Smooth muscle cell (in vitro differentiated cells): ENCODE data around the gene LYZL6. TPM values are rescaled to one million over a fixed set of nuclear protein-coding genes. Genes with fewer than 3 reads are reported as not detected.

Source experiments
- DNase-seq: peaks from one replicate; lab custom pipeline; 2025; ENCODE audit not compliant: unreplicated experiment; lab: John Stamatoyannopoulos, UW
- H2AFZ ChIP-seq: fragments of 200-600 bp; sonication (generic); 2 replicates; pipeline ENCODE4 v1.6.0; 2016; ENCODE audit warnings: antibody characterized with exemption, low read depth, mild to moderate bottlenecking
- H3F3A ChIP-seq: fragments of 200-600 bp; sonication (generic); 2 replicates; pipeline ENCODE4 v1.6.0; 2017; ENCODE audit warnings: antibody characterized with exemption, low read depth
- H3K27ac ChIP-seq: fragments of 200-600 bp; sonication (generic); 2 replicates; pipeline ENCODE4 v1.5.1; 2016; ENCODE audit warnings: low read depth, mild to moderate bottlenecking
- H3K27me3 ChIP-seq: fragments of 200-600 bp; sonication (generic); 2 replicates; pipeline ENCODE4 v1.6.1; 2016; ENCODE audit warnings: low read depth, mild to moderate bottlenecking
- H3K36me3 ChIP-seq: fragments of 200-600 bp; sonication (generic); 2 replicates; pipeline ENCODE4 v1.5.1; 2016; ENCODE audit warnings: low read depth
- H3K4me1 ChIP-seq: fragments of 200-600 bp; sonication (generic); 2 replicates; pipeline ENCODE4 v1.5.1; 2016; ENCODE audit warnings: low read depth
- H3K4me2 ChIP-seq: fragments of 200-600 bp; sonication (generic); 2 replicates; pipeline ENCODE4 v1.6.0; 2016; ENCODE audit warnings: mild to moderate bottlenecking
- H3K4me3 ChIP-seq: fragments of 200-600 bp; sonication (generic); 2 replicates; pipeline ENCODE4 v1.5.1; 2016; ENCODE audit warnings: mild to moderate bottlenecking
- H3K79me2 ChIP-seq: fragments of 200-600 bp; sonication (generic); 2 replicates; pipeline ENCODE4 v1.6.0; 2016; ENCODE audit warnings: low read depth, mild to moderate bottlenecking
- H3K9ac ChIP-seq: fragments of 200-600 bp; sonication (generic); 2 replicates; pipeline ENCODE4 v1.6.0; 2016; ENCODE audit warnings: low read depth
- H3K9me3 ChIP-seq: fragments of 200-600 bp; sonication (generic); replicated peaks from 2 replicates; pipeline ENCODE4 v1.5.1; 2016; ENCODE audit warnings: low read depth
- H4K20me1 ChIP-seq: fragments of 200-600 bp; sonication (generic); 2 replicates; pipeline ENCODE4 v1.6.0; 2016; ENCODE audit warnings: low read depth
- CTCF ChIP-seq: fragments of 200-600 bp; sonication (generic); IDR thresholded peaks from 2 replicates; pipeline ENCODE4 v1.5.1; 2017; ENCODE audit warnings: borderline replicate concordance, mild to moderate bottlenecking, antibody characterized with exemption; ENCODE audit not compliant: insufficient read depth, poor library complexity, severe bottlenecking
- WGBS: methylation state at CpG from one replicate; pipeline ENCODE4 v1.1.7; 2016; ENCODE audit warnings: low lambda C conversion rate; 5-methylcytosine and 5-hydroxymethylcytosine counted together
- polyA plus RNA-seq: library from polyadenylated mRNA; unstranded; fragments of >200 nt; fragmentation: Nextera tagmentation; extraction: Ambion mirVana; gene quantifications from 2 replicates; pipeline ENCODE4 v1.2.1, GENCODE V29; 2016
- total RNA-seq: library from RNA; depleted of rRNA; stranded (reverse); fragments of >200 nt; gene quantifications from 2 replicates; pipeline ENCODE4 v1.2.3, GENCODE V29; 2014

Gene LYZL6
- total and polyA plus RNA-seq, 2 experiments from 2014 or later, result not detected

GRCh38 chr17:35968520-35969054, 25.1 kb upstream of the LYZL6 start:
- Histone ChIP-seq H3K4me3 (no peak overlapping the region), H4K20me1 (no peaks in the 10 kb centered on the region), H2AFZ (no peak overlapping the region), H3K4me2 (no peak overlapping the region), H3K9me3 (no peaks in the 10 kb centered on the region), H3K27ac (no peak overlapping the region), H3F3A (no peaks in the 10 kb centered on the region), H3K9ac (no peak overlapping the region), H3K27me3 (peaks cover under 1% of the 10 kb centered on the region), H3K4me1 (no peaks in the 10 kb centered on the region), H3K36me3 (no peaks in the 10 kb centered on the region), H3K79me2 (no peaks in the 10 kb centered on the region)
- TF ChIP-seq CTCF, result no peak
- no peak for DNase-seq
- 85% methylated on average over 10 of the region's 10 CpGs for WGBS

GRCh38 chr17:35965272-35965671, 21.8 kb upstream of the LYZL6 start:
- Histone ChIP-seq H3K9ac (no peak overlapping the region), H3K27ac (no peak overlapping the region), H3K4me1 (no peaks in the 10 kb centered on the region), H3K27me3 (peaks cover 7% of the 10 kb centered on the region), H3K4me3 (no peak overlapping the region), H3K9me3 (no peaks in the 10 kb centered on the region), H3K36me3 (no peaks in the 10 kb centered on the region), H4K20me1 (no peaks in the 10 kb centered on the region), H2AFZ (no peak overlapping the region), H3F3A (no peaks in the 10 kb centered on the region), H3K79me2 (no peaks in the 10 kb centered on the region), H3K4me2 (no peak overlapping the region)
- WGBS, result 93% methylated on average over 7 of the region's 7 CpGs
- TF ChIP-seq CTCF, result no peak
- DNase-seq, result no peak

GRCh38 chr17:35963663-35964062, 20.1 kb upstream of the LYZL6 start:
- no peaks in the 10 kb centered on the region for H4K20me1 ChIP-seq
- WGBS, result 92% methylated on average over 6 of the region's 6 CpGs
- no peaks in the 10 kb centered on the region for H3F3A ChIP-seq
- no peak overlapping the region for H3K9ac ChIP-seq
- H3K4me3 ChIP-seq, result no peak overlapping the region
- no peaks in the 10 kb centered on the region for H3K9me3 ChIP-seq
- no peak for TF ChIP-seq CTCF
- H3K36me3 ChIP-seq, result no peaks in the 10 kb centered on the region
- no peak overlapping the region for H2AFZ ChIP-seq
- H3K79me2 ChIP-seq, result no peaks in the 10 kb centered on the region
- peaks cover 17% of the 10 kb centered on the region for H3K27me3 ChIP-seq
- H3K27ac ChIP-seq, result no peak overlapping the region
- DNase-seq, result no peak
- H3K4me1 ChIP-seq, result no peaks in the 10 kb centered on the region
- no peak overlapping the region for H3K4me2 ChIP-seq

- Histone ChIP-seq H3K9ac (no peak overlapping the region), H3K36me3 (no peaks in the 10 kb centered on the region), H3K4me3 (no peak overlapping the region), H3K4me1 (no peaks in the 10 kb centered on the region), H3K4me2 (no peak overlapping the region), H3K27ac (no peak overlapping the region), H3F3A (no peaks in the 10 kb centered on the region), H4K20me1 (no peaks in the 10 kb centered on the region), H3K27me3 (peaks cover 10% of the 10 kb centered on the region), H3K79me2 (no peaks in the 10 kb centered on the region), H3K9me3 (no peaks in the 10 kb centered on the region), H2AFZ (no peak overlapping the region)
- no peak for DNase-seq
- no peak for TF ChIP-seq CTCF
- WGBS, result 68% methylated on average over 7 of the region's 7 CpGs
Measured at GRCh38 chr17:35953720-35954119, 10.2 kb upstream of the LYZL6 start.
